Measurements from ENCODE around the gene GPX8.
A peak's percentile ranks its signal among the peaks of the same experiment; 100 is the strongest.

The GPX8 gene

DNA sequence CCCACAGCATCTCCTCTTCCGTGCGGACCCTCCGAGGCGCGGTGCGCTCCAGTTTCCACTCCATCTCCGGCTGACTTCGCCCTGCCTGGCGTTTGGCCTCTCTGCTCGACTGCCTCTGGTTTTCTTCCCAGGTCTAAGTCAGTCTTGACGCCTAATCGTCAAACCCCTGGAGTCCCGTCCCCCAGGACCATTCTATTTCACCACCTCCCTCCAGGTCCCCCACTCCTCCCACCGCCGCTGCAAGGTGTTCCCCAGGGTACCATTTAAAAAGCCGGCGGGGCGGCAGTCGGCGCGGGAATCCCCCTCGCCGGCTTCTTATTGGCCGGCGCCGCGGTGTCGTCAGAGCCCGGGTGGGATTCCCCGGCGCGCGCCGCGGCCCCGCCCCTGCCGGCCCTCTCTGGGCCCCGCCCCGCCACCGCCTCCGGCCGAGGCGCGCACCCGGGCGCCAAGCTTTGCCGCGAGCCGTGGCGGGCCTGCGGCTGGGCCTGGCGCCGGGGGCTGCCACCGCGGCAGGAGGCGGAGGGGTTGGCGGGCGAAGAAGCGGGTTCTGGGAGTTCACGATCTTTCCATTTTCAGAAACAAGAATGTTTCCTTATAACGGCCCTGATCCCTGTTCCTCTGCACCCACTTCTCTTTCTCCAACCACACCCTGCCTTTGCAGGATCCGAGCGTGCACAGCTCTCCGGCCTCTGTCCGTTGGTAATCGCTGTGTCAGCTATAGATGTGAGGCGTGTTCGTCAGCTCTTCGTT lies 13.1 kb downstream of the GPX8 start, which contains the start of gene CDC20B:
CDC20B (minus strand) TSS at position 241 of the 750 bp plus-strand sequence; CDS start at position 64, 177 bp downstream.
- DNase-seq = peak; percentile 65

DNA sequence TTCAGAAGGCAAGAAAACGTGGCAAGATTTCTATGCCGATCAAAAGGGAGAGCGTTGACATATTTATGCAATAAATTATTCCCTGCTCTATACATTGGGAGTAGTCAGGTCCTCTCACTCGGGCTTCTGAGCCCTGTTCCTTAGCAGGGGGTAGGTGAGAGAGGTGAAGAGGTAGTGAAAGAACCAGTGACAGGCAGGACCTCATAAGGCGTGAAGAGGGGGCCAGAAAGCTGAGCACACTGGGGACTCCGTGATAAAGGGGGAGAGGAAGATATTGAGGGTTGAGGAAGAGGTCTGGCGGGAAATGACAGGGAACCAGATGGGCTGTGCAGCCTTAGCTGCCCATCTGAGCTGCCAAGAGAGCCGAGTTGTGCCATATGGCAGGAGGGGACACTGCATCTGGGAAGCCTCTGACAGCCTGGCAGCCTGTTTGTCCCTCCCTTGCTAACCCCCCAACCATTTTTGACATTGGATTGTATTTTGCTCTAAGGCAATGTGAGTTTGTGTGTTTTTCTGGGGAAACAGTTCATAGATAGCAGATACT lies 13.8 kb downstream of the GPX8 start:
- DNase-seq = no peak

DNA sequence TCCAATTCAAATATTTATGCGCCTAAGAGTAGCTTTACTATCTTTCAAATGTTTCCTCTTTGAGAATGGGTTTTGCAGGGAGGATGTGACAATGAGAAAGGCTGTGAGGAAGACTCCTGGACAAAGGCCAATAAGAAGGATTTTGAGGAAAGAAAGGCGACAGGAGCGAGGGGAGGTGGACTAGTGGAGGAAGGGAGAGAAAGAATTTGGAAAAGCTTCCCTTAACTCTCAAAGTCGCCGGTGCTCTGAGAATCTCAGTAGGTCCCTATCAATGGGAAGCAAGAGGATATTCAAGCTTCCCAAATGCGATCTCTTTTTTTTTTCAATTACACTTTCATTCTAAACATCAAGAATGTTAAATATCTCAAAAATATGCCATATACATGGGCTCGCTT lies 15.8 kb downstream of the GPX8 start:
- no peak for DNase-seq

DNA sequence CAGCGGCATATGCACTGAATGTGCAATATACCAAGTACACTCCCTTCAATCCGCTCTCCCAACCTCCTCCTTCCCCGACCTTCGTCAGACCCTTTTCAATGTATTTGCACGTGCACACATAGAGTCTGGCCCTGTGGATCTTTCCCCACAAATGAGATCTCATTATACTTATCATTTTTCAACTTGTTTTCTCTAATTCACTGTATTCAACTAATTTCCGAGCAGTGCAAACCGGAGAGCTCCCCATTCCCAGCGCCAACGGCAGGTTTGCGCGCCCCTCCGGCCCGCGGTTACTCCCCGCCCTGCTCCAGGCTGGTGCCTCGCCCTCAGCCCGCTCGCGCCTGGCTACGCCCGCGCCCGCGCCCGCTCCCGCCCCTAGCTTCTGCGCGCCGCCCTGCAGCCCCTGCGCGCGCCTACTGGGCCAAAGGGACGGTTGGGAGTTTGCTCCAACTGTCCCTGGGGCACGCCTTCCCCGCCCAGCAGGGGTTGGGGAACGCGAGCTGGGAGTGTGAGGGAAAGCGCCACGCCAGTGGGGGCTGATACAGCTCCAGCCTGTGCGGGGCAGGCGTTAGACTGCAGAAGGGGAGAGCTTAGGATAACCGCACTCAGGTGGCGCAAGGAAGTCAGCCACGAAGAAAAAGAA lies 16.3 kb downstream of the GPX8 start:
- no peak for DNase-seq

DNA sequence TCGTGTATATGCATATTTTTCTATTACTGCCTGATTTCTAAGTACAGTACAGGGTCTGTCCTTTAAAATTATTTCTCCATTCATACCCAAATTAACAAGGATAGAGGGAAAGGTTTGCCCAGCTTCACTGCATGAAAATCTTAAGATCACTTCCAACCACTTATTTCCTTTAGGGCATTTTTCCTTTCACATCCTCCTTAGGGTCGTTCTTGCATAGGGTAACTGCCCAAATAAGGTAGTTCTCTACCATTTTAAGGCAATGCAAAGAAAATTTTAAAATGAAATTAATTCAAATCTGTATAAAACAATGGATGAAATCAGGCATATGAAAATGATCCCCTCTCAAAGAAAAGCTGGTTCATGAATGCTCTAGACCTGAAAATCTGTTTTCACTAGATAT lies 17.1 kb downstream of the GPX8 start:
- DNase-seq = no peak

DNA sequence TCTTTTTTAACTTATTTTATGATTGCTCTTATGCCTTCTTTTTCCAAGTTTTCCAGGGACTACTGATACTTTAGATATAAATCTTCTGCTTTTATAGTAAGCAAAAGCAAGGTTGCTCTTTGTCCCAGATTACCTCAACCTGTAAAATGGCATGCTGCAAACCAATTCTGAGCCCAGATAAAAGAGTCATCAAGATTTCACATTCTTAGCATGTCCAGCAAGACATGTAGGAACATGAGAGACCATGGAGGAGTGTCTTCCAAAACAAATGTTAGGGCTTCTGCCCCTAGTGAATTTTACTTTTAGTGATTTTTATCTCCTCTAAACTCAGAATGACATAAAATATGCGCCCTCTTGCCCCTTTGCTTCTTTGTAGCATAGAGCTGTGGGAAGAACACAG lies 20.0 kb downstream of the GPX8 start:
- no peak for DNase-seq

DNA sequence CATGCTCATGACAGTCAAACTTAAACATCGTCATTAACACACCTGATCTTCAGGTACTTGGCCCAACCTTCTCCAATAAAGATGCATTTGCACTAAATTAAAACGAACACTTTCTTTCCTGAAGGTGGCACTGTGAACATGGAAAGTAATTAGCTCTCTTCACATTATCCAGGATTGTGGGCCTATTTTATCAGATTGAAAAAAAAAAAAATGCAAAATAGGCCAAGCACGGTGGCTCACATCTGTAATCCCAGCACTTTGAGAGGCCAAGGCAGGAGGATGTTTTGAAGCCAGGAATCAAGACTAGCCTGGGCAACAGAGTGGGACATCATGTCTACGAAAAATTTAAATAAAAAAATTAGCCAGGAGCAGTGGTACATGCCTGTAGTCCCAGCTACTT lies 27.4 kb downstream of the GPX8 start:
- DNase-seq = no peak

DNA sequence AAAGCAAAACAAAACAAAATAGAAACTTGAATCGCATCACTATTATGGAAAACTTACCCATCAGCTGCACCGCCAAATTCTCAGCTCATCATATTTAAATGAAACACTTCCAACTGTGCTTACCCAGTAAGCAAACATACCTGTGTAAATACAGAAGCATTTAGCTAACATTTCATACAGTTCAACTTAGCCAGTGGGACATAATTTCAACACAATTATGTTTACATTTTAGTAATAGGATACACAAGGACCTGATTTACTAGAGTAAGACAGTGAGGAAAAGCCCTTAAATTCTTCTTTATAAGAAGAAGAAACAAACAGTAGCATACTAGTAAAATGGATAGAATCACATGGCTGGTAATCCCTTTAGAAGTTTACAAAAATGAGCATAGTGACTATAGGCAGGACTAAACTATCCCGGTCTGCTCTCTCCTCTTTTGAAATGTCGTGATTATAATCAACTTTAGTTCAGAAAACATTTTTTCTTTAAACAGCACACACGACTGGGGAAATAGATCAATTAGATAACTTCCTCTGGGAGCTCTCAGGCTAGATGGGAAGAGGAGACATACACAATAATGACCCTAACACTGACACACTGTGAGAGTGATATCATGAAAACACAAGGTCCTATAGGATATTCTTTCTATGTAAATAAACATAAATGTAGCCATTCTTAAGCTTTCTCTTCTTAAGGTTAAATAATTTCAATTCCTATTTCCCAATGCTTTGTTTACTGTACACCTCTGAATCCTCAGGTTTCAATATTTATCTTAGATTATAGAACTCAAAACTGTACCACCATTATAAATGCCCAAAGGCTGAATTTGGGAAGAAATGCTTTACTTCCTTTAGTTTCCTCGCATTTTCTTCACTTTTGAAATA lies 28.9 kb downstream of the GPX8 start:
- DNase-seq = no peak

DNA sequence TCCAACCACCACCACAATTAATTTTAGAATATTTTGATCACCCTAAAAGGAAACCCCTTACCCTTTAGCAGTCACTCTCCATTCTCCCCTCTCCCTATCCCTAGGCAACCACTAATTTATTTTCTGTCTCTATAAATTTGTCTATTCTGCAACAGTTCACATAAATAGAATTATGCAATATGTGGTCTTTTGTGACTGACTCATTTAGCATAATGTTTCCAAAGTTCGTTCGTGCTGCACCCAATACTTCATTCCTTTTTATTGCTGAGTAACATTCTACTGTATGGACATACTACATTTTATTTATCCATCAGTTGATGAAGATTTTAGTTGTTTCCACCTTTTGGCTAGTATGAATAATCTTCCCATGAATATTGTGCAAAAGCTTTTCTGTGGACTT lies 31.2 kb downstream of the GPX8 start:
- DNase-seq = no peak

DNA sequence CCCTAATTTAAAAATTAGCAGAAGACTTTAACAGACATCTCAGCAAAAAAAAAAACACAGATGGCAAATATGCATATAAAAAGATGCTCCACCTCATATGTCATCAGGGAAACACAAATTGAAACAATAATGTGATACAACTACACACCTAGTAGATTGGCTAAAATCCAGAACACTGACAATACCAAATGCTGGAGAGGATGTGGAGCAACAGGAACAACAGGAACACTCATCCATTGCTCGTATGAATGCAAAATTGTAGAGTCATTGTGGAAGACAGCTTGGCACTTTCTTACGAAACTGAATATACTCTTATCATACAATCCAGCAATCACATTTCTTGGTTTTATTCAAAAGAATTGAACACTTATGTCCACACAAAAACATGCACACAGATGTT lies 45.0 kb downstream of the GPX8 start:
- no peak for DNase-seq

DNA sequence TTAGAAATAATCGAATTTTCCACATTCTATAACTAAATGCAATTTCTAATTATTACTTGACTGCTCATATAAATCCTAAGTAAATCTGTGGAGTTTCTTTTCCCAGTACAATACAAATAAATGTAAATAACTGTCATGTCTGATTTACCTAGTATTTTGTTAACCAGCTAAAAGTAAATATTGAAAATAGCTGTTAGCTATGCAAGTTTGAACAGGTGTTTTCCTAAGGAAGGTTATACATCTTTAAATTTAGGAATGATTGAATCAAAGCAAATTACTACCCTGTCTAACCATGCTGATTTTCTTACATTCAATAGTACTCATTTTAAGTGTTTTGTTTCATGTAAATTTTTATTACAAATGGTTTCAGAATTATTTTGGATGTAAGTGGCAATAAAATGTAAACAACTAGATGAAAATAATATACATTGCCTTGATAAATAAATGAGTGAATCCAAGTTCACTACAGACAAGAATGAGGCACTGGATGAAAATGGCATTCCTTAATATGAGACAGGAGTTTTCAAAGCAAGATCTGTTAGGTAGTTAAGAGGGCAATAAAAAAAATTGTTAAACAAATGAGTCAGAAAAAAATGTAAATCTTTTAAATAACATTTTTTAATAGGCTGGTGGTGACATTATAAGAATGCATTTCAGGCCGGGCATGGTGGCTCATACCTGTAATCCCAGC lies 51.4 kb downstream of the GPX8 start:
- no peak for DNase-seq
